Naive B cell (primary cell): ENCODE results near the gene RGS21. TPM values are rescaled to one million over a fixed set of nuclear protein-coding genes. Genes with fewer than 3 reads are reported as not detected.

Experiments
- ATAC-seq, 2 donors: fragments of 150-1000 bp; cut with Tn5 transposase; 2 replicates each; pipeline ENCODE4 v1.10.0; 2021; ENCODE audit warnings: low read depth in 2 of 2, mild to moderate bottlenecking in 2 of 2, moderate library complexity in 2 of 2
- DNase-seq: peaks from one replicate; pipeline ENCODE4 v3.0.0; 2022
- H3K27ac Mint-ChIP-seq, 6 donors: one replicate each; pipeline ENCODE4 v1.8.0; 2020 to 2022; ENCODE audit warnings: mild to moderate bottlenecking in 6 of 6, mixed read lengths in 6 of 6, moderate library complexity in 5 of 6, inconsistent platforms in 2 of 6
- H3K27me3 Mint-ChIP-seq, 3 donors: one replicate each; pipeline ENCODE4 v1.8.0; 2021 to 2022; ENCODE audit warnings: mixed read lengths in 3 of 3, mild to moderate bottlenecking in 1 of 3
- H3K36me3 Mint-ChIP-seq, 2 donors: one replicate each; pipeline ENCODE4 v1.8.0; 2020 to 2022; ENCODE audit warnings: mixed read lengths in 2 of 2, inconsistent platforms in 1 of 2, mild to moderate bottlenecking in 1 of 2
- H3K4me1 Mint-ChIP-seq, 3 donors: one replicate each; pipeline ENCODE4 v1.8.0; 2020 to 2022; ENCODE audit warnings: mixed read lengths in 3 of 3, inconsistent platforms in 1 of 3, mild to moderate bottlenecking in 1 of 3, moderate library complexity in 1 of 3
- H3K4me3 Mint-ChIP-seq, 8 donors: one replicate each; pipeline ENCODE4 v1.8.0; 2020 to 2022; ENCODE audit warnings: mild to moderate bottlenecking in 8 of 8, mixed read lengths in 8 of 8, moderate library complexity in 8 of 8, inconsistent platforms in 2 of 8
- H3K9me3 Mint-ChIP-seq, 7 donors: one replicate each; pipeline ENCODE4 v1.8.0; 2020 to 2022; ENCODE audit warnings: mixed read lengths in 7 of 7, mild to moderate bottlenecking in 5 of 7, inconsistent platforms in 2 of 7, moderate library complexity in 1 of 7
- polyA plus RNA-seq, 6 donors: library from polyadenylated mRNA; unstranded; fragments of 300-500 nt; fragmentation: Illumina TruSeq; gene quantifications; one replicate each; pipeline ENCODE4 v1.2.3, GENCODE V29; 2021; ENCODE audit warnings: low read depth in 6 of 6

The RGS21 gene
- polyA plus RNA-seq, 6 donors from 2014 or later, result not detected

- Mint-ChIP-seq H3K36me3 (no peaks in the 10 kb centered on the region), H3K9me3 (peaks cover 0 to 4% (median 0%) of the 10 kb centered on the region in 7 donors), H3K27me3 (no peaks in the 10 kb centered on the region), H3K4me3 (no peak overlapping the region), H3K4me1 (no peaks in the 10 kb centered on the region), H3K27ac (no peak overlapping the region)
- ATAC-seq, result no peak
- no peak for DNase-seq
Observed at GRCh38 chr1:192399161-192399560, 82.4 kb downstream of the RGS21 start.

GRCh38 chr1:192401825-192402224 is 85.0 kb downstream of the RGS21 start:
- no peak for DNase-seq
- peaks cover 0 to 4% (median 0%) of the 10 kb centered on the region in 7 donors for H3K9me3 Mint-ChIP-seq
- H3K4me1 Mint-ChIP-seq, result no peaks in the 10 kb centered on the region
- H3K4me3 Mint-ChIP-seq, result no peak overlapping the region
- no peak for ATAC-seq
- H3K27me3 Mint-ChIP-seq, result no peaks in the 10 kb centered on the region
- H3K36me3 Mint-ChIP-seq, result no peaks in the 10 kb centered on the region
- H3K27ac Mint-ChIP-seq, result no peak overlapping the region

GRCh38 chr1:192402571-192402970 is 85.8 kb downstream of the RGS21 start:
- Mint-ChIP-seq H3K27me3 (no peaks in the 10 kb centered on the region), H3K4me1 (no peaks in the 10 kb centered on the region), H3K27ac (no peak overlapping the region), H3K4me3 (no peak overlapping the region), H3K36me3 (no peaks in the 10 kb centered on the region), H3K9me3 (peaks cover 0 to 4% (median 0%) of the 10 kb centered on the region in 7 donors)
- DNase-seq, result no peak
- no peak for ATAC-seq

- DNase-seq (no peak), ATAC-seq (no peak)
- Mint-ChIP-seq H3K4me3 (no peak overlapping the region), H3K27me3 (no peaks in the 10 kb centered on the region), H3K27ac (peak overlapping the region in 1 of 6 donors; percentile 19), H3K9me3 (no peaks in the 10 kb centered on the region), H3K36me3 (no peaks in the 10 kb centered on the region), H3K4me1 (no peaks in the 10 kb centered on the region)
Observed at GRCh38 chr1:192407206-192407605, 90.4 kb downstream of the RGS21 start.

Other genes with a start within 250 kb of the RGS21 start
- gene RGS18, start 158.5 kb upstream of the RGS21 start, polyA plus RNA-seq, result 10 to 100 TPM in 1 of 6 donors, 1 to 10 TPM in 5; 2.0 to 10.2 (median 5.3) TPM